Esophagus muscularis mucosa (tissue), 4 donors: ENCODE measurements around the gene INSC. TPM values are rescaled to one million over a fixed set of nuclear protein-coding genes. Genes with fewer than 3 reads are reported as not detected.

Experiments
- DNase-seq: peaks from one replicate; pipeline ENCODE4 v3.0.0-alpha.2; 2017; ENCODE audit errors: extremely low spot score
- H3K27ac ChIP-seq, 4 donors: fragments of 200-600 bp; sonication (generic); replicated peaks in 1 of 4; 1 replicate in 3 of 4; 2 replicates in 1 of 4; pipeline ENCODE4 v1.5.1; 2016 to 2019; ENCODE audit warnings: mild to moderate bottlenecking in 1 of 4
- H3K27me3 ChIP-seq, 4 donors: fragments of 200-600 bp; sonication (generic); one replicate each; pipeline versions ENCODE4 v1.5.1 to v1.6.0; 2016 to 2019
- H3K36me3 ChIP-seq, 4 donors: fragments of 200-600 bp; sonication (generic); one replicate each; pipeline ENCODE4 v1.5.1; 2016 to 2019
- H3K4me1 ChIP-seq, 4 donors: fragments of 200-600 bp; sonication (generic); one replicate each; pipeline ENCODE4 v1.5.1; 2016 to 2019
- H3K4me3 ChIP-seq, 4 donors: fragments of 200-600 bp; sonication (generic); 1 replicate in 2 of 4; 2 replicates in 2 of 4; pipeline ENCODE4 v1.5.1; 2016 to 2019; ENCODE audit warnings: mild to moderate bottlenecking in 4 of 4, moderate library complexity in 1 of 4
- H3K9me3 ChIP-seq, 4 donors: fragments of 200-600 bp; sonication (generic); 1 replicate in 3 of 4; 2 replicates in 1 of 4; pipeline ENCODE4 v1.5.1; 2016 to 2019
- EP300 ChIP-seq: sonication (generic); formaldehyde crosslinking; IDR thresholded peaks from one replicate; pipeline ENCODE4 v1.6.1; 2017; ENCODE audit warnings: antibody characterized with exemption
- POLR2A ChIP-seq: fragments of 450-650 bp; IDR thresholded peaks from one replicate; pipeline ENCODE4 v1.6.1; 2017; ENCODE audit warnings: antibody characterized with exemption, moderate library complexity, mild to moderate bottlenecking, low read depth
- POLR2AphosphoS5 ChIP-seq, 2 donors: sonication (generic); formaldehyde crosslinking; IDR thresholded peaks; one replicate each; pipeline ENCODE4 v1.6.1; 2017; ENCODE audit warnings: antibody characterized with exemption in 2 of 2
- WGBS: methylation state at CpG from one replicate; pipeline ENCODE4 v1.1.5; 2018; 5-methylcytosine and 5-hydroxymethylcytosine counted together
- intact Hi-C: fragments of 100-400 bp; cut with DNase I; formaldehyde crosslinking; loops from one replicate; pipeline ENCODE4 v1.15.1; 2023
- total RNA-seq, 4 donors: library from RNA; depleted of rRNA; stranded (reverse); fragments of >200 nt; gene quantifications; one replicate each; pipeline versions ENCODE4 v1.1.0 to v1.2.1, GENCODE V29; 2016
- TF ChIP-seq, protein P1 (sequence below), 3 experiments: fragments of 200-600 bp in 2 of 3; fragments of 450-650 bp in 1 of 3; sonication (generic) in 2 of 3; IDR thresholded peaks; one replicate each; pipeline ENCODE4 v1.5.1; 2017 to 2019; ENCODE audit warnings: antibody characterized with exemption in 3 of 3, mild to moderate bottlenecking in 2 of 3, moderate library complexity in 1 of 3

Gene INSC
- total RNA-seq, 4 donors from 2014 or later: 1.7 to 3.1 (median 2.6) TPM

DNA sequence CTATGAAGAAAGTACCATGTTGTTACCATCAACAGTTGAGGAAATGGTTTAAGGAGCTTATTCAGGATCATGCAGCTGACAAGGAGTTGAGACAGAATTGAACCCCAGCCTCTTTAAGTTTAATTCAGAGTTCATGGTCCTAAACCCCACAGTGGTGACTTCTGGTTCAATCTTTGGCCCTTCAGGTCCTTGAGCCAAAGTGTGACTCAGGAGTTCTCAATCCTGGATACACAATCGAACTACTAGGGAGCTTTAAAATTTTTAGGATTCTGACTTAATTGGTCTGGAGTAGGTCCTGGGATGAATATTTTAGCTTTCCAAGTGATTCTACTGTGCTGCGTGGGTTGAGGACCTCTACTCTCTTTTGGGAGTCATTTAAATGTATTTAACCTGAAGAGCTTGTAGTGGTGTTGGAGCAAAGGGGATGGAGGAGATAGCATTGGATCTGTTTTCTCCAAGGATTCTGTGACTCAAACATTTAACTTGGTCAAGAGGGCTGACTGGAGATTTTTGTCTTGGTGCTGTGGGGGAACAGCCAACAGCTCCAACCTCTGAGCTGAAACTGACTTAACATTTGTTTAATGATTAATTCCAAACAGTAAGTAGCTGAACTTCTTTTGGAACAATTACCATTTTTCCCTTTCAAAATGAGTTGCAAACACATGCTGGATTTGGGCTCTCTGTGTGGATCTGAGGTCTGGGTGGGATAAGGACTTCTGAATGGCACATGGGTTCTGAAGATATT is 80.1 kb downstream of the INSC start:
- WGBS: 56% methylated on average over 2 of the region's 2 CpGs
- no peak for TF ChIP-seq EP300
- TF ChIP-seq, protein P1, sequence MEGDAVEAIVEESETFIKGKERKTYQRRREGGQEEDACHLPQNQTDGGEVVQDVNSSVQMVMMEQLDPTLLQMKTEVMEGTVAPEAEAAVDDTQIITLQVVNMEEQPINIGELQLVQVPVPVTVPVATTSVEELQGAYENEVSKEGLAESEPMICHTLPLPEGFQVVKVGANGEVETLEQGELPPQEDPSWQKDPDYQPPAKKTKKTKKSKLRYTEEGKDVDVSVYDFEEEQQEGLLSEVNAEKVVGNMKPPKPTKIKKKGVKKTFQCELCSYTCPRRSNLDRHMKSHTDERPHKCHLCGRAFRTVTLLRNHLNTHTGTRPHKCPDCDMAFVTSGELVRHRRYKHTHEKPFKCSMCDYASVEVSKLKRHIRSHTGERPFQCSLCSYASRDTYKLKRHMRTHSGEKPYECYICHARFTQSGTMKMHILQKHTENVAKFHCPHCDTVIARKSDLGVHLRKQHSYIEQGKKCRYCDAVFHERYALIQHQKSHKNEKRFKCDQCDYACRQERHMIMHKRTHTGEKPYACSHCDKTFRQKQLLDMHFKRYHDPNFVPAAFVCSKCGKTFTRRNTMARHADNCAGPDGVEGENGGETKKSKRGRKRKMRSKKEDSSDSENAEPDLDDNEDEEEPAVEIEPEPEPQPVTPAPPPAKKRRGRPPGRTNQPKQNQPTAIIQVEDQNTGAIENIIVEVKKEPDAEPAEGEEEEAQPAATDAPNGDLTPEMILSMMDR (IDR thresholded peaks at IDR 0.05): no peak
- TF ChIP-seq POLR2A: no peak
- no peak for TF ChIP-seq POLR2AphosphoS5 (IDR thresholded peaks at IDR 0.05)
- peaks cover 8 to 54% (median 46%) of the 10 kb centered on the region in 4 donors for H3K4me1 ChIP-seq
- H3K9me3 ChIP-seq: no peaks in the 10 kb centered on the region
- intact Hi-C loops: no loop called here
- H3K27me3 ChIP-seq: no peaks in the 10 kb centered on the region
- no peak overlapping the region for H3K4me3 ChIP-seq
- no peaks in the 10 kb centered on the region for H3K36me3 ChIP-seq
- H3K27ac ChIP-seq: no peak overlapping the region
- DNase-seq: peak; percentile 47

DNA sequence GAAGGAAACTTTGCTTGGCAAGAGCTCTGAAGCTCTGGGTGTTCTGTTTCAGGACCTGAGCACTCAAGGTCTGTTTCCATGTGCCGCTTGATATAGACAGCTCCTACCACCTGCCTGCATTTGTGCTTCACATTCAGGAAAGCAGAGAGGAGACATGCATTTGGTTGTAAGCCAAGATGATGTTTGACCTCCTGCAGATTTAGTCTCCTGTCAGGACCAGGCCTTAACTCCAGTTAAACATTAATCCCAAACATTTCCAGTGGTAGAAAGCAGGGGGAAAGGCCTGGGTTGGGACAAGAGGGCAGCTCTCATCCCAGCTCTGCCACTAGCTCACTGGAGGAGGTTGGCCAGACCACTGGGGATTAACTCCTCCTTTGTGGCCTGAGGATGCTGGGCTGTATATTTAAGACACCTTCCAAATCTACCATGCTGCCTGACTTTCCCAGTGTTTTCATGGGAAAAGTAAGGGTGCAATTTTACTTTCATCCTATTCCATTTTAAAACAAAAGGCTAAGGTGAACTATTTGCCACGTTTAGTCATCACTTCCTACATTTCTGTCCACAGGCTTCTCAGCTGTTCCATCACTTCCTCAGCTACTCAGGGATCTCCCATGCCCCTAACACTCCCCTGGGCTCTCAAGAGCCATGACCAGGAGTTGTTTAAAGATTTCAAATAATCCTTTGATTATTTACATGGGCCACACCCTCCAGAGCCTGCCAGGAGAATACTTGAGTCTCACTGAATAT is 80.9 kb downstream of the INSC start:
- no peaks in the 10 kb centered on the region for H3K9me3 ChIP-seq
- intact Hi-C loops: no loop called here
- H3K27ac ChIP-seq: no peak overlapping the region
- DNase-seq: peak; percentile 47
- 66% methylated on average over 2 of the region's 2 CpGs for WGBS
- H3K36me3 ChIP-seq: no peaks in the 10 kb centered on the region
- no peaks in the 10 kb centered on the region for H3K27me3 ChIP-seq
- H3K4me3 ChIP-seq: no peak overlapping the region
- peaks cover 14 to 61% (median 53%) of the 10 kb centered on the region in 4 donors for H3K4me1 ChIP-seq
- TF ChIP-seq POLR2A (no peak), POLR2AphosphoS5 (IDR thresholded peaks at IDR 0.05) (no peak), EP300 (no peak)
- TF ChIP-seq, protein P1 (IDR thresholded peaks at IDR 0.05): no peak

DNA sequence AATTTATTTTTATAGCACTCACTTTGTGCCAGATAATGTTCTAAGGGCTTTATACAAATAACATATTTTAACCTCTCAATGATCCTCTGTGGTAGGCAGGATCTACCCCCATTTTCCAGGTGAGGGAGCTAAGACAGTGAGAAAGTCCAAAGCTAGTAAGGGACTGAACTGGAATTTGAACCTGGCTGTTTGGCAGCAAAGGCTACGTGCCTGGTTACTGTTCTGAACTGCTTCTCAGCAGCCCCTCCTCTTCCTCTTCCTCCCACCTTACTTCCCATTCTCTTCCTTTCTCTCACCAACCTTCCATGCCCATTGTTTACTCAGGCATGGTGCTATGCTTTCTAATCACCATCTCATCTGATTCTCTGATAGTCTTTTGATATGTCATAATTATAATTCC is 82.0 kb downstream of the INSC start:
- WGBS: 79% methylated on average over 1 of the region's 1 CpG
- Histone ChIP-seq H3K4me1 (peaks cover 14 to 61% (median 55%) of the 10 kb centered on the region in 4 donors), H3K4me3 (no peak overlapping the region), H3K9me3 (no peaks in the 10 kb centered on the region), H3K27me3 (no peaks in the 10 kb centered on the region), H3K27ac (no peak overlapping the region), H3K36me3 (no peaks in the 10 kb centered on the region)
- DNase-seq: no peak
- TF ChIP-seq, protein P1 (IDR thresholded peaks at IDR 0.05): no peak
- no peak for TF ChIP-seq EP300
- no peak for TF ChIP-seq POLR2A
- TF ChIP-seq POLR2AphosphoS5 (IDR thresholded peaks at IDR 0.05): no peak
- intact Hi-C loops: no loop called here

DNA sequence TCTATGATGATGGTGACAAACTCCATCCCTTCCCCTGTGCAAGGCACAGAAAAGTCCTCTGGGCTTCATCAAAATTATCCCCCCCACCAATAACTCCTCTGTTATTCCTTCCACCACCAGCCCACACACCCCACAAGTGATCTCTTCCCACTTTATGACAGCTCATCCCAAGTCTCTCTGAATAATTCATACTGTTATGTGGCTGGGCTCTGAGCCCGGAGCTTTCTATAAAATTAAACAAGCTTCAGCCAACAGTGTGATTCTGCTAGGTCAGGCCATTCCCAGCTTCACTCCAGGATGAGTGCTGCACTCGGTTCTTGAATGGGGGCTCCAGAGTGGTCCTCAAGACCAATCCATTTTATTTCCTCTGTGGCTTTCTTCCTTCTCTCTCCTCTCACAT is 83.0 kb downstream of the INSC start:
- intact Hi-C loops: no loop called here
- H3K36me3 ChIP-seq: no peaks in the 10 kb centered on the region
- DNase-seq: no peak
- WGBS: 11% methylated on average over 2 of the region's 2 CpGs
- H3K4me3 ChIP-seq: no peak overlapping the region
- TF ChIP-seq POLR2A (no peak), EP300 (no peak), POLR2AphosphoS5 (IDR thresholded peaks at IDR 0.05) (no peak)
- TF ChIP-seq, protein P1 (IDR thresholded peaks at IDR 0.05): no peak
- no peaks in the 10 kb centered on the region for H3K9me3 ChIP-seq
- no peaks in the 10 kb centered on the region for H3K27me3 ChIP-seq
- H3K27ac ChIP-seq: no peak overlapping the region
- peaks cover 14 to 61% (median 55%) of the 10 kb centered on the region in 4 donors for H3K4me1 ChIP-seq
